ENCODE data around the gene KCNMA1.

Gene KCNMA1

GRCh38 chr10:77576444-77577032, 61.1 kb downstream of the KCNMA1 start:
- Histone ChIP-seq H4K20me1 (ENCODE audit: low read depth, low read length) (no peaks in the 10 kb centered on the region), H3K27me3 (ENCODE audit: low read length) (no peaks in the 10 kb centered on the region), H2AFZ (ENCODE audit: low read depth, low read length, severe bottlenecking) (no peak overlapping the region), H3K9me3 (ENCODE audit: insufficient read depth, low read length) (no peaks in the 10 kb centered on the region), H3K79me2 (ENCODE audit: insufficient read depth, low read length) (no peaks in the 10 kb centered on the region), H3K9ac (ENCODE audit: low read length) (no peak overlapping the region), H3K27ac (ENCODE audit: low read depth, low read length) (no peak overlapping the region), H3K4me2 (ENCODE audit: low read depth, low read length, poor library complexity, severe bottlenecking) (no peak overlapping the region), H3K4me3 (ENCODE audit: insufficient read depth, low read length, poor library complexity, severe bottlenecking) (no peak overlapping the region), H3F3A (ENCODE audit: insufficient read depth) (no peaks in the 10 kb centered on the region), H3K9me2 (replicated peaks; ENCODE audit: insufficient read depth, low read length) (no peaks in the 10 kb centered on the region), H3K36me3 (ENCODE audit: low read length) (no peaks in the 10 kb centered on the region)
- TF ChIP-seq CTCF (IDR thresholded peaks at IDR 0.05; ENCODE audit: insufficient read depth, low read length, poor library complexity, severe bottlenecking) (no peak), EZH2phosphoT487 (conservative IDR thresholded peaks at IDR 0.05; ENCODE audit: low read length) (no peak)

GRCh38 chr10:77576007-77576367, 61.6 kb downstream of the KCNMA1 start:
- Histone ChIP-seq H3K36me3 (ENCODE audit: low read length) (no peaks in the 10 kb centered on the region), H3K9me2 (replicated peaks; ENCODE audit: insufficient read depth, low read length) (no peaks in the 10 kb centered on the region), H2AFZ (ENCODE audit: low read depth, low read length, severe bottlenecking) (no peak overlapping the region), H4K20me1 (ENCODE audit: low read depth, low read length) (no peaks in the 10 kb centered on the region), H3F3A (ENCODE audit: insufficient read depth) (no peaks in the 10 kb centered on the region), H3K9ac (ENCODE audit: low read length) (no peak overlapping the region), H3K27me3 (ENCODE audit: low read length) (no peaks in the 10 kb centered on the region), H3K79me2 (ENCODE audit: insufficient read depth, low read length) (no peaks in the 10 kb centered on the region), H3K4me2 (ENCODE audit: low read depth, low read length, poor library complexity, severe bottlenecking) (no peak overlapping the region), H3K9me3 (ENCODE audit: insufficient read depth, low read length) (no peaks in the 10 kb centered on the region), H3K27ac (ENCODE audit: low read depth, low read length) (no peak overlapping the region), H3K4me3 (ENCODE audit: insufficient read depth, low read length, poor library complexity, severe bottlenecking) (no peak overlapping the region)
- TF ChIP-seq CTCF (IDR thresholded peaks at IDR 0.05; ENCODE audit: insufficient read depth, low read length, poor library complexity, severe bottlenecking): no peak
- TF ChIP-seq EZH2phosphoT487 (conservative IDR thresholded peaks at IDR 0.05; ENCODE audit: low read length): no peak

- Histone ChIP-seq H3K36me3 (ENCODE audit: low read length) (no peaks in the 10 kb centered on the region), H3K9ac (ENCODE audit: low read length) (no peak overlapping the region), H3K27me3 (ENCODE audit: low read length) (no peaks in the 10 kb centered on the region), H4K20me1 (ENCODE audit: low read depth, low read length) (no peaks in the 10 kb centered on the region), H3K79me2 (ENCODE audit: insufficient read depth, low read length) (no peaks in the 10 kb centered on the region), H3K4me3 (ENCODE audit: insufficient read depth, low read length, poor library complexity, severe bottlenecking) (no peak overlapping the region), H3K9me2 (replicated peaks; ENCODE audit: insufficient read depth, low read length) (no peaks in the 10 kb centered on the region), H3K27ac (ENCODE audit: low read depth, low read length) (no peak overlapping the region), H2AFZ (ENCODE audit: low read depth, low read length, severe bottlenecking) (no peak overlapping the region), H3K4me2 (ENCODE audit: low read depth, low read length, poor library complexity, severe bottlenecking) (no peak overlapping the region), H3F3A (ENCODE audit: insufficient read depth) (no peaks in the 10 kb centered on the region), H3K9me3 (ENCODE audit: insufficient read depth, low read length) (no peaks in the 10 kb centered on the region)
- TF ChIP-seq CTCF (IDR thresholded peaks at IDR 0.05; ENCODE audit: insufficient read depth, low read length, poor library complexity, severe bottlenecking) (no peak), EZH2phosphoT487 (conservative IDR thresholded peaks at IDR 0.05; ENCODE audit: low read length) (no peak)
Observed at GRCh38 chr10:77575271-77576006, 62.2 kb downstream of the KCNMA1 start.

Data from SU-DHL-6 (cell line).